Caco-2 (cell line): Measurements from ENCODE around the gene WDR4. TPM values are rescaled to one million over a fixed set of nuclear protein-coding genes. Genes with fewer than 3 reads are reported as not detected.
"Not testable (repeated sequence)": the region's sequence is repeated elsewhere in the genome, so short reads cannot be mapped to it uniquely, and the experiment has no call there.

ENCODE experiments used
- BruUV-seq: library from RNA; stranded (reverse); fragments of 400-500 nt; replicated peaks from 2 replicates; lab custom pipeline; 2021; lab: Mats Ljungman, UMichigan
- CTCF ChIA-PET: fragments of 300-600 bp; sonication (Branson Sonifier 250); formaldehyde crosslinking; loops from one replicate; lab custom pipeline; 2022; ENCODE audit warnings: antibody characterized with exemption; lab: Charles Lee
- POLR2A ChIA-PET: fragments of 300-600 bp; sonication (Branson Sonifier 250); formaldehyde crosslinking; loops from one replicate; lab custom pipeline; 2022; ENCODE audit warnings: antibody characterized with exemption; lab: Charles Lee
- DNase-seq, 2 experiments: peaks; one replicate each; pipeline versions ENCODE4 v3.0.0 to v3.0.0-alpha.2; 2020 to 2022
- H3K27me3 ChIP-seq: replicated peaks from 2 replicates; pipeline ENCODE4 v1.6.0; 2011; ENCODE audit warnings: low read length; ENCODE audit not compliant: control insufficient read depth, insufficient read depth
- H3K36me3 ChIP-seq: 2 replicates; pipeline ENCODE4 v1.5.1; 2011; ENCODE audit warnings: low read length; ENCODE audit not compliant: control insufficient read depth, insufficient read depth
- H3K4me1 ChIP-seq: fragments of 250-450 bp; sonication (Bioruptor Pico); 2 replicates; pipeline ENCODE4 v1.5.1; 2020; ENCODE audit warnings: mild to moderate bottlenecking
- H3K4me3 ChIP-seq: 2 replicates; pipeline ENCODE4 v1.5.1; 2011; ENCODE audit warnings: low read depth, mild to moderate bottlenecking, control low read depth, low read length
- H3K9me3 ChIP-seq: fragments of 250-450 bp; sonication (Bioruptor Pico); 2 replicates; pipeline ENCODE4 v1.5.1; 2020; ENCODE audit warnings: mild to moderate bottlenecking, moderate library complexity
- H3K27ac Mint-ChIP-seq: one replicate; pipeline ENCODE4 v1.8.0; 2022; ENCODE audit warnings: mixed read lengths; ENCODE audit not compliant: unreplicated experiment
- H3K27me3 Mint-ChIP-seq: one replicate; pipeline ENCODE4 v1.8.0; 2022; ENCODE audit warnings: mixed read lengths; ENCODE audit not compliant: insufficient read depth, unreplicated experiment
- H3K36me3 Mint-ChIP-seq: one replicate; pipeline ENCODE4 v1.8.0; 2022; ENCODE audit warnings: mild to moderate bottlenecking, mixed read lengths; ENCODE audit not compliant: insufficient read depth, unreplicated experiment
- H3K4me1 Mint-ChIP-seq: one replicate; pipeline ENCODE4 v1.8.0; 2022; ENCODE audit warnings: low read depth, mixed read lengths; ENCODE audit not compliant: unreplicated experiment
- H3K4me3 Mint-ChIP-seq: one replicate; pipeline ENCODE4 v1.8.0; 2022; ENCODE audit warnings: mild to moderate bottlenecking, moderate library complexity, mixed read lengths; ENCODE audit not compliant: unreplicated experiment
- H3K9me3 Mint-ChIP-seq: one replicate; pipeline ENCODE4 v1.8.0; 2022; ENCODE audit warnings: mixed read lengths; ENCODE audit not compliant: unreplicated experiment
- intact Hi-C: fragments of 100-400 bp; cut with micrococcal nuclease; formaldehyde crosslinking; loops from one replicate; pipeline ENCODE4 v1.10.0; 2022; ENCODE audit not compliant: unreplicated experiment
- total RNA-seq: library from RNA; stranded (reverse); gene quantifications from 2 replicates; pipeline ENCODE4 v1.2.3, GENCODE V29; 2022
- TF ChIP-seq, protein P1 (sequence below), 2 experiments: fragments of 200-600 bp in 1 of 2; IDR thresholded peaks; 1 replicate in 1 of 2; 2 replicates in 1 of 2; pipeline versions ENCODE4 v1.5.1 to v1.8.0; 2011 to 2022; ENCODE audit warnings: antibody characterized with exemption in 1 of 2, control low read depth in 1 of 2, inconsistent platforms in 1 of 2, low read depth in 1 of 2, low read length in 1 of 2, mild to moderate bottlenecking in 1 of 2, moderate library complexity in 1 of 2; ENCODE audit not compliant: insufficient read depth in 1 of 2, severe bottlenecking in 1 of 2, unreplicated experiment in 1 of 2

Gene WDR4
- total RNA-seq, 1 experiment from 2014 or later, result 35.0 TPM

DNA sequence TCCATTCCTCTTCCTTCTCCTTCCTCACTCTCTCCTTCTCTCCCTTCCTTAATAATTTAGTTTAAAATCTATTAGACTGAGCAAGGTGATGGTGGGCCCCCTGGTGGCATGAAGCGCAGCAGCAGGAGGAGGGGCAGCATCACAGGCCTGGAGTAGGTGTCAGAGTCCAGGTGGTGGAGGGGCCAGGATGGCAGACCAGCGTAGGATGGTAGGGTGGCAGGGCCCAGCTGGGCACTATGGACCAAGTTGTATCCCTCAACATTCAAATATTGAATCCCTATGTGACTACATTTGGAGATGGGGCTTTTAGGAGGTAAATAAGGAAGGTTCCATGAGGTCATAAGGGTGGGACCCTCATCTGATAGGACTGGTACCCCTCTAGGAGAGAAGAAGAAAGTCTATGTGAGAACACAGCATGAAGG, 61.0 kb downstream of the WDR4 start:
- peaks cover 18% of the 10 kb centered on the region for H3K9me3 Mint-ChIP-seq
- POLR2A ChIA-PET, result no interaction called here
- H3K9me3 ChIP-seq, result peaks cover 35% of the 10 kb centered on the region
- H3K27me3 Mint-ChIP-seq, result no peaks in the 10 kb centered on the region
- CTCF ChIA-PET, result interaction anchor here (1.1 kb wide), 1 partner anchor 225 kb away, joined by 4 read pairs; no protein-coding TSS in a partner anchor
- no peak overlapping the region for H3K4me3 ChIP-seq
- H3K36me3 Mint-ChIP-seq, result no peaks in the 10 kb centered on the region
- H3K4me3 Mint-ChIP-seq, result no peak overlapping the region
- H3K4me1 Mint-ChIP-seq, result no peaks in the 10 kb centered on the region
- DNase-seq, result peak in 1 of 2 experiments; percentile 53
- no peaks in the 10 kb centered on the region for H3K36me3 ChIP-seq
- H3K27ac Mint-ChIP-seq, result no peak overlapping the region
- TF ChIP-seq, protein P1, sequence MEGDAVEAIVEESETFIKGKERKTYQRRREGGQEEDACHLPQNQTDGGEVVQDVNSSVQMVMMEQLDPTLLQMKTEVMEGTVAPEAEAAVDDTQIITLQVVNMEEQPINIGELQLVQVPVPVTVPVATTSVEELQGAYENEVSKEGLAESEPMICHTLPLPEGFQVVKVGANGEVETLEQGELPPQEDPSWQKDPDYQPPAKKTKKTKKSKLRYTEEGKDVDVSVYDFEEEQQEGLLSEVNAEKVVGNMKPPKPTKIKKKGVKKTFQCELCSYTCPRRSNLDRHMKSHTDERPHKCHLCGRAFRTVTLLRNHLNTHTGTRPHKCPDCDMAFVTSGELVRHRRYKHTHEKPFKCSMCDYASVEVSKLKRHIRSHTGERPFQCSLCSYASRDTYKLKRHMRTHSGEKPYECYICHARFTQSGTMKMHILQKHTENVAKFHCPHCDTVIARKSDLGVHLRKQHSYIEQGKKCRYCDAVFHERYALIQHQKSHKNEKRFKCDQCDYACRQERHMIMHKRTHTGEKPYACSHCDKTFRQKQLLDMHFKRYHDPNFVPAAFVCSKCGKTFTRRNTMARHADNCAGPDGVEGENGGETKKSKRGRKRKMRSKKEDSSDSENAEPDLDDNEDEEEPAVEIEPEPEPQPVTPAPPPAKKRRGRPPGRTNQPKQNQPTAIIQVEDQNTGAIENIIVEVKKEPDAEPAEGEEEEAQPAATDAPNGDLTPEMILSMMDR (IDR thresholded peaks at IDR 0.05; ENCODE audit: insufficient read depth in 1 of 2, low read depth in 1 of 2, low read length in 1 of 2, severe bottlenecking in 1 of 2, unreplicated experiment in 1 of 2), result peak; percentile 53 to 58
- no TSS peak for BruUV-seq
- H3K27me3 ChIP-seq, result no peaks in the 10 kb centered on the region
- intact Hi-C loops, result loop anchor here (1.0 to 2.0 kb wide), 3 partner anchors 26 to 226 kb away; no protein-coding TSS in a partner anchor
- no peaks in the 10 kb centered on the region for H3K4me1 ChIP-seq

- Mint-ChIP-seq H3K4me1 (no peaks in the 10 kb centered on the region), H3K27me3 (no peaks in the 10 kb centered on the region), H3K9me3 (peaks cover 18% of the 10 kb centered on the region), H3K27ac (no peak overlapping the region), H3K36me3 (no peaks in the 10 kb centered on the region), H3K4me3 (no peak overlapping the region)
- CTCF ChIA-PET, result no interaction called here
- Histone ChIP-seq H3K4me1 (no peaks in the 10 kb centered on the region), H3K4me3 (no peak overlapping the region), H3K36me3 (no peaks in the 10 kb centered on the region), H3K27me3 (no peaks in the 10 kb centered on the region), H3K9me3 (peaks cover 35% of the 10 kb centered on the region)
- POLR2A ChIA-PET, result no interaction called here
- intact Hi-C loops, result no loop called here
- BruUV-seq, result no TSS peak
- no peak for DNase-seq
- TF ChIP-seq, protein P1 (IDR thresholded peaks at IDR 0.05; ENCODE audit: insufficient read depth in 1 of 2, low read depth in 1 of 2, low read length in 1 of 2, severe bottlenecking in 1 of 2, unreplicated experiment in 1 of 2), result no peak
Measured at GRCh38 chr21:42815217-42815616, 64.1 kb downstream of the WDR4 start.

DNA sequence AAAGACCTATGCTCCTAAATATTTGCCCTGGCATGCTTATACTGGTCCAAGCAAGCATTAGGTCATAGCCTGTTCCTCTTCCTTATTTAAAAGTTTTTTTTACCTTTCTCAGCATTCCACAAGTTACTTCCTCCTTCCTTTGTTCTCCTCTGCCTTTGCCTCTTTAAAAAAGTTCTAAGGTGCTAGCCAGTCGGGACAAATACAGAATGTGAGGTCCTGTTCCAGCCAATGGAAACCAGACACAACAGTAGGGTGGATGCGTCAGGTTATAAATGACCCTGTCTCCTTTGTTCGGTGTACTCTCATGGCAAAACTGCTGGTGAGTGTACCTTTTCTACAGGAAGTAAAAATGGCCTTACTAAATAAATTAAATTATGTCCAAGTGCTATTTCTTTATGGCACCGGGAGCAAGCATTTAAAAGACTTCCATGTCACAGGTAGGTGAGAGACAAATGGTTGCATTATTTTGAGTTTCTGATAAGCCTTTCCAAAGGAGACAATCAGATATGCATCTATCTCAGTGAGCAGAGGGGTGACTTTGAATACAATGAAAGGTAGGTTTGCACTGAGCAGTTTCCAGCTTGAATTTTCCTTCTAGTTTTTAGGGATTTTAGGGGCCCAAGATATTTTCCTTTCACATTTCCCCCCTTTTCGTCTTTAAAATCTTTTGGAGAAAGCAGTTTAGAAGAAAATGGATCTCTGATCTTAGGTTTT, 66.7 kb downstream of the WDR4 start:
- CTCF ChIA-PET, result interaction anchor here (0.6 kb wide), 1 partner anchor 78 kb away, joined by 3 read pairs; no protein-coding TSS in a partner anchor
- intact Hi-C loops, H3K4me1 ChIP-seq, H3K4me3 ChIP-seq, POLR2A ChIA-PET, H3K27ac Mint-ChIP-seq, H3K27me3 Mint-ChIP-seq, BruUV-seq, H3K27me3 ChIP-seq, DNase-seq, H3K4me3 Mint-ChIP-seq, H3K36me3 ChIP-seq, H3K36me3 Mint-ChIP-seq: not testable (repeated sequence)
- H3K4me1 Mint-ChIP-seq, result peaks cover 16% of the 10 kb centered on the region
- peaks cover 35% of the 10 kb centered on the region for H3K9me3 ChIP-seq
- H3K9me3 Mint-ChIP-seq, result peaks cover 15% of the 10 kb centered on the region
